Right ventricle myocardium superior (tissue), 1 donor: ENCODE results near the gene RASGEF1B. TPM values are rescaled to one million over a fixed set of nuclear protein-coding genes. Genes with fewer than 3 reads are reported as not detected.

ENCODE experiments used
- ATAC-seq: fragments of 200-7000 bp; cut with Tn5 transposase; one replicate; pipeline ENCODE4 v1.9.1; 2020; ENCODE audit warnings: mild to moderate bottlenecking; ENCODE audit not compliant: poor library complexity
- DNase-seq: peaks from one replicate; pipeline ENCODE4 v3.0.0-alpha.2; 2020
- intact Hi-C: fragments of 100-400 bp; cut with DNase I; formaldehyde crosslinking; loops from one replicate; pipeline ENCODE4 v1.11.2; 2022
- total RNA-seq: library from RNA; stranded (reverse); fragmentation: NEBNext Ultra II Directional; extraction: Animal tissue kit (Norgen Biotek cat#: 25700); gene quantifications from one replicate; pipeline ENCODE4 v1.2.1, GENCODE V29; 2021
- donor health status: DM: no; HTN: yes; CAD: no; lungs with severe emphysema.

The RASGEF1B gene
- total RNA-seq, 1 donor from 2014 or later: 3.3 TPM

- ATAC-seq: peak; percentile 20
- no peak for DNase-seq
- intact Hi-C loops: no loop called here
Observed at GRCh38 chr4:81447566-81448229, 24.0 kb downstream of the RASGEF1B start.

DNA sequence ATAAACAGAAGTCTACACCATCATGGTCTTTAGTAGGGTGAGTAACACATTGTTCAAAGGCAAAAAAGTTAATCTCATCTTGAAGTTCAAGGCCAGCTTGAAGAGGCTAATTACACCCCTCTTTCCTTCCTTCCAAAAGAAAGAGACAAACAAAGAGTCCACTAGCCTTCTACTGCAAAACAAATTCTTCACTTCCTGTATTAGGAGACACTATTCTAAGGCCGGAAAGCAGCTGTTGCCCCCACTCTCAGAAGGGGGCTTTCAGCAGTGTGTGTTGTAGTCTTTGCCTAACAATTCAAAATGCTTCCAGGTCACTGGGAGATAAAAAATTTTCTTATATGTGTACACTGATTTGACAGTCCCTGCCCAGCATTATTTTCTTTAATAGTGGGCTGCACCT, 25.1 kb downstream of the RASGEF1B start:
- ATAC-seq (no peak), DNase-seq (no peak)
- intact Hi-C loops: no loop called here

DNA sequence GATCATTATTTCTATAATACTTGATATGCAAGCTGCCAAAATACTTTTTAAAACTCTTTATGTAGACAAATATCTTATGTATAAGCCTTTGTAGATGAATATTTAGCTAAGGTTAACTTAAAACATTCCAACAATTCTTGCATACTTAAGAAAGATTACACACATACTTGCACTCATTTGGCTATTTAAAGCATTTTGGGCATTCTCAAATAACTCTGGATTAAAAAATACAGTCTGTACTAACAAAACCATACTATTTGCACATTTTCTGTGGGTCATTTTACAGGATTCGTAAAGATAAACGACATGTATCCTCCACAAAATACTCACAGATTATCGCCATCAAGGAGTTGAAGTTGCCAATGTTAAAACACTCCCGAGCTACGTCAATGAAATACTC, 26.5 kb downstream of the RASGEF1B start:
- DNase-seq: no peak
- intact Hi-C loops: no loop called here
- no peak for ATAC-seq

GRCh38 chr4:81442484-81443085, 29.1 kb downstream of the RASGEF1B start:
- intact Hi-C loops: no loop called here
- ATAC-seq: no peak

GRCh38 chr4:81440949-81441348, 30.8 kb downstream of the RASGEF1B start:
- intact Hi-C loops: no loop called here

More at GRCh38 chr4:81442484-81443085, 29.1 kb downstream of the RASGEF1B start:
- DNase-seq: no peak

GRCh38 chr4:81436941-81437574, 34.6 kb downstream of the RASGEF1B start:
- intact Hi-C loops: no loop called here
- ATAC-seq (no peak), DNase-seq (no peak)

More at GRCh38 chr4:81440949-81441348, 30.8 kb downstream of the RASGEF1B start:
- no peak for ATAC-seq
- no peak for DNase-seq

DNA sequence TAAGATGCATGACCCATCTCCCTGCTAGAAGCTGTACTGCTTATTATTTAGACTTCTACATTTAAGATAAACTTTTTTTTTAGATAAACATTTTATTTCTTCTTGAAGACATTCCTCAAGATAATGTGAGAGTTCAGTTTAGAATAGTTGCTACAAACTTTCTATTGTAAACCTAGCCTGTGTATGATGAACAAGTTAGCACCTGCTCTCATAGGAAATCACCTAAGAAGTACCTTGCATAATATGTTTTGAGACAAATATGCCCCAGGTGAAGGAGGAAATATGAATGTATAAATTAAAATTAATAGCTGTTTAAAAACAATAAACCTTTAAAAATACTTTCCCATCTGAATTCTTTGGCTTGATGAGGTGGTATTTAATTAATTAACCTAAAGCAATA, 35.6 kb downstream of the RASGEF1B start:
- no peak for ATAC-seq

DNA sequence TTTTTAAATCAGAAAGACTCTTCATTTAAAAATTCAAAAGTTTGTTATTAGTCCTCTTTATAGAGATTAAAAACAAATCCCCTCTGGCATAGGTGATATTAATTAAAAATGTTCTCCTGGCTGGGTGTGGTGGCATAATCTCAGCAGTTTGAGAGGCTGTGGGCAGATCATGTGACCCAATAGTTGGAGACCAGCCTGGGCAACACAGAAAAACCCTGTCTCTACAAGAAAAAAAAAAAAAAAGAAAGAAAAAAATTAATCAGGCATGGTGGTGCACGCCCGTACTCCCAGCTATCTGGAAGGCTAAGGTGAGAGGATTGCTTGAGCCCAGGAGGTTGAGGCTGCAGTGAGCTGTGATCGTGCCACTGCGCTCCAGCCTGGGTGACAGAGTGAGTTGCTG, 38.9 kb downstream of the RASGEF1B start:
- DNase-seq: no peak
- no peak for ATAC-seq
- intact Hi-C loops: no loop called here

More for the DNA sequence above, 35.6 kb downstream of the RASGEF1B start:
- DNase-seq: no peak
- intact Hi-C loops: no loop called here

DNA sequence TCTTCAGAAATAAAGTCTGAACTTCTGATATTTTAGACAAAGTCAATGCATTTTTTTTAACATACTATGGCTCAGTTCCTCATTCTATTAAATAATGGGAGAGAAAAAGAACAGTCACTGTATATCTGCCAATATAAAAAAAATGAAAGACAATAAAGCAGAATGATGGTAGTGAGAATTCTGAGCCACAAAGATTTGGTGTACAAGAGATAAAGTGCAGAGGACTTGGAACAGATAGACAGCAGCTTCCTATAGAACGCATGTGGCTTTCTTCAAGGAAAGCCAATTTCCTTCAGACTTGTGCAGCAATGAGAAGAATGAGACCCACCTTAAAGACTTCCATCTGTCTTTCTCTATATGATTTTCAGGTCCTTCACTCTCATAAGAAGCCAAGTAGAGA, 39.7 kb downstream of the RASGEF1B start:
- ATAC-seq (no peak), DNase-seq (no peak)
- intact Hi-C loops: no loop called here

DNA sequence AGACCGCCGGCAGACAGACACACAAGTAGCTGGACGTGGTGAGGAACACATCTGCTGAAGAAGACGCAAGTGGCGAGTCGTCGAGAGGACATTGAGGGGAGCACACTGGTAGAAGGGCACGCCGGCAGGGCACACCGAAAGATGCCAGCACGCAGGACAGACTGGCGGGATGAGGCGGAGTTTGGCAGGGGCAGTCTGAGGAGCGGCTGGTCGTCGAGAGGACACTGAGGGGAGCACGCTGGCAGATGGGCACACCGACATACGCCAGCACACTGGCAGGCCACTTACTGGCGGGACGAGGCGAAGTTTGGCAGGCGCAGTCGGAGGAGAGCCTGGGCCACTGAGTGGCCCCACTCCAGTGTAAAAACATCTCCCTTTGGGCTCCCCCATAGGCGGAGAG, 42.1 kb downstream of the RASGEF1B start:
- ATAC-seq (no peak), DNase-seq (no peak)
- intact Hi-C loops: no loop called here

- intact Hi-C loops: no loop called here
- DNase-seq: no peak
- no peak for ATAC-seq
Observed at GRCh38 chr4:81429031-81429430, 42.7 kb downstream of the RASGEF1B start.

GRCh38 chr4:81428002-81428401, 43.7 kb downstream of the RASGEF1B start:
- ATAC-seq: no peak
- no peak for DNase-seq

DNA sequence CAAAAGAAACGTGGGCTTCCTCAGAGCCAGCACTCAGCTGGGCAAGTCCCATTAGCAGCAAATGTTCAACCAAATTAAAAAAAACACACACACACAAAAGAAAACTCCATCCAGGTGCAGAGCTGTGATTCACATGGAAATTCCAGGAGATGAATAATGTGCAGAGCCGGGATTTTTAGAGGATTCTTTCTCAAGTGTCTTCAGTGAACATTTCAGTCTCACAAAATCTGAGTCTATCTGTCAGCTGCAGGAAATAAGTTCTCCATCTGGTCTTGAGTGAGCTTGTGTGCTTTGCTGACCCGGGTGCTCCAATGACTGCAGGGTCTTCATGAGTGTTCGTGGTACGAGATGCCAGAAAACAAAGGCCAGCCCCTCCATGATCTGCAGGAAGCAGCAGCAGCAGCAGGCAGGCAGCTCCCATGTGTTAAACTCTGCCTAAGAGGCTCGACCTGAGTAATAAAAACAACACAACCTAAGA, 44.3 kb downstream of the RASGEF1B start:
- intact Hi-C loops: no loop called here
- no peak for ATAC-seq
- DNase-seq: no peak

More at GRCh38 chr4:81428002-81428401, 43.7 kb downstream of the RASGEF1B start:
- intact Hi-C loops: no loop called here

DNA sequence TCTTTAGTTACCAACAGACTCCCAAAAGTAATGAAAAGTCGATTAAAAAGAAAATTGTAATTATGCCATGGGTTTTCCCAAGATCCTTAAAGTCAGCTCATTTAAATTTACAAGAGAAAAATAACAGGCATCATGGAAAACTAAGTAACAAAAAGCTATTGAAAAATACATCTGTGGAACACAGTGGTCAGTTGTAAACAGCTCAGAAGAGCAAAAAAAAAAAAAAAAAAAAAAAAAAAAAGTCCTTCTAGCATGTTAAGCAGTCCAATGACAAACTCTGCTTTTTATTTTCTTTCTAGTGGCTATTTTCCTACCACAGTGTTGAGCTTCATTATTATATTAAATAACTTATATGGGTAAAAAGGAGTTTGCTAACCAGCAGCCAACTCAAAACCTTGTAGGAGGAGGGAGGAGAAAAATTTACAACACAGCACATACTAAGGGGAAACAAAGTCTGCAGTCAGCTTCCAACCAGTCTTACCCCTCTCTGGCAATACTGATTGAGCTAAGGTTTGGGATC, 44.9 kb downstream of the RASGEF1B start:
- ATAC-seq: no peak
- DNase-seq: no peak
- intact Hi-C loops: no loop called here

GRCh38 chr4:81424816-81425755, 46.6 kb downstream of the RASGEF1B start:
- intact Hi-C loops: no loop called here
- no peak for DNase-seq
- ATAC-seq: no peak

DNA sequence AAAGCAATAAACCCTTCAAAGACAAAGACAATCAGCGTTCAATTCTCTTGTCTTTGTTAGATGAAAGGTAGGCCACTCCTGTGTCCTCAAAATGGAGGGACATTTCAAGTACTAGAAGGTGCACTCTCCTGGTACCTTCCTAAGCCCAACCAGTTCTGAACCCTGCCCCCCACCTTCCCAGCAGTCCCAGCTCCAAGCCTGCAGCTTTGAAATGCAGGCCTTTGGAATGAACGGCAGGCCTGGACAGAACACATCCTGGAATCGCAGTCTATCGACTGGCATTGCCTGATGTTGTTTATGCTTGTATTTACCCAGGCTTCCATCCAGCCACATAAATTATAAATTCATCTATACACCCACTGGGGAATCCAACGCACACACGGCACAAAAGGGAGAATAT, 47.4 kb downstream of the RASGEF1B start:
- intact Hi-C loops: no loop called here
- no peak for DNase-seq
- no peak for ATAC-seq

- intact Hi-C loops: no loop called here
- no peak for ATAC-seq
- no peak for DNase-seq
Observed at GRCh38 chr4:81422595-81422994, 49.1 kb downstream of the RASGEF1B start.

GRCh38 chr4:81421346-81422218, 50.1 kb downstream of the RASGEF1B start:
- DNase-seq (no peak), ATAC-seq (peak; percentile 63)
- intact Hi-C loops: no loop called here
